H9 (cell line): ENCODE measurements around the gene FAM200B. TPM values are rescaled to one million over a fixed set of nuclear protein-coding genes. Genes with fewer than 3 reads are reported as not detected.

Source experiments
- DNase-seq: peaks from one replicate; pipeline ENCODE4 v3.0.0-alpha.2; 2017
- H2AFZ ChIP-seq: one replicate; pipeline ENCODE4 v1.6.1; 2013; ENCODE audit warnings: mild to moderate bottlenecking, low read length, control low read depth, moderate library complexity
- H2AK5ac ChIP-seq: 2 replicates; pipeline ENCODE4 v1.6.1; 2013; ENCODE audit warnings: low read length, control low read depth, mixed read lengths; ENCODE audit not compliant: insufficient read length
- H2BK120ac ChIP-seq: one replicate; pipeline ENCODE4 v1.6.1; 2013; ENCODE audit warnings: low read depth, mild to moderate bottlenecking, low read length, control low read depth, inconsistent platforms; ENCODE audit not compliant: poor library complexity, severe bottlenecking
- H2BK12ac ChIP-seq: 2 replicates; pipeline ENCODE4 v1.6.1; 2013; ENCODE audit warnings: low read length, control low read depth, mixed read lengths, low read depth; ENCODE audit not compliant: insufficient read length
- H2BK15ac ChIP-seq: 2 replicates; pipeline ENCODE4 v1.6.1; 2013; ENCODE audit warnings: low read depth, low read length, control low read depth
- H2BK20ac ChIP-seq: one replicate; pipeline ENCODE4 v1.6.1; 2013; ENCODE audit warnings: low read depth, mild to moderate bottlenecking, low read length, control low read depth, inconsistent platforms; ENCODE audit not compliant: poor library complexity, severe bottlenecking
- H2BK5ac ChIP-seq: 2 replicates; pipeline ENCODE4 v1.6.1; 2013; ENCODE audit warnings: low read length, control low read depth, mixed read lengths; ENCODE audit not compliant: insufficient read length
- H3K14ac ChIP-seq: 2 replicates; pipeline ENCODE4 v1.6.1; 2013; ENCODE audit warnings: low read length, control low read depth; ENCODE audit not compliant: insufficient read depth
- H3K18ac ChIP-seq: 2 replicates; pipeline ENCODE4 v1.6.1; 2013; ENCODE audit warnings: low read depth, mild to moderate bottlenecking, mixed read lengths, low read length, control low read depth; ENCODE audit not compliant: insufficient read length
- H3K23ac ChIP-seq: 2 replicates; pipeline ENCODE4 v1.6.1; 2013; ENCODE audit warnings: low read length, control low read depth, mixed read lengths, low read depth; ENCODE audit not compliant: insufficient read length
- H3K23me2 ChIP-seq: 2 replicates; pipeline ENCODE4 v1.6.1; 2013; ENCODE audit warnings: low read depth, mild to moderate bottlenecking, mixed read lengths, low read length, control low read depth; ENCODE audit not compliant: insufficient read length, poor library complexity, severe bottlenecking
- H3K27ac ChIP-seq: 2 replicates; pipeline ENCODE4 v1.5.1; 2013; ENCODE audit warnings: low read length, control low read depth, mixed read lengths, low read depth; ENCODE audit not compliant: insufficient read length
- H3K27me3 ChIP-seq: 2 replicates; pipeline ENCODE4 v1.6.1; 2013; ENCODE audit warnings: low read length, control low read depth, inconsistent platforms; ENCODE audit not compliant: insufficient read depth
- H3K4ac ChIP-seq: 2 replicates; pipeline ENCODE4 v1.6.1; 2013; ENCODE audit warnings: low read depth, mild to moderate bottlenecking, control low read depth, inconsistent platforms, low read length, moderate library complexity
- H3K4me1 ChIP-seq: 2 replicates; pipeline ENCODE4 v1.6.1; 2013; ENCODE audit warnings: low read length, control low read depth, inconsistent platforms; ENCODE audit not compliant: insufficient read depth
- H3K4me2 ChIP-seq: 2 replicates; pipeline ENCODE4 v1.6.1; 2013; ENCODE audit warnings: low read length, control low read depth, mixed read lengths; ENCODE audit not compliant: insufficient read length, insufficient read depth
- H3K56ac ChIP-seq: 2 replicates; pipeline ENCODE4 v1.6.1; 2013; ENCODE audit warnings: low read depth, mild to moderate bottlenecking, mixed read lengths, low read length, control low read depth; ENCODE audit not compliant: insufficient read length
- H3K79me1 ChIP-seq: 2 replicates; pipeline ENCODE4 v1.6.1; 2013; ENCODE audit warnings: low read depth, mild to moderate bottlenecking, moderate library complexity, low read length, control low read depth, inconsistent platforms; ENCODE audit not compliant: insufficient read depth, poor library complexity, severe bottlenecking
- H3K79me2 ChIP-seq: 2 replicates; pipeline ENCODE4 v1.6.1; 2013; ENCODE audit warnings: low read length, control low read depth, inconsistent platforms; ENCODE audit not compliant: insufficient read depth
- H3K9ac ChIP-seq: 2 replicates; pipeline ENCODE4 v1.6.1; 2013; ENCODE audit warnings: low read length, control low read depth, mixed read lengths; ENCODE audit not compliant: insufficient read length; ENCODE audit errors: extremely low read depth
- H3K9me3 ChIP-seq: one replicate; pipeline ENCODE4 v1.6.1; 2013; ENCODE audit warnings: low read depth, low read length, inconsistent platforms; ENCODE audit not compliant: control insufficient read depth
- H3T11ph ChIP-seq: one replicate; pipeline ENCODE4 v1.6.1; 2013; ENCODE audit warnings: mild to moderate bottlenecking, low read length, control low read depth, inconsistent platforms
- H4K20me1 ChIP-seq: one replicate; pipeline ENCODE4 v1.6.1; 2013; ENCODE audit not compliant: control insufficient read depth, insufficient read length, insufficient read depth
- H4K5ac ChIP-seq: 2 replicates; pipeline ENCODE4 v1.6.1; 2013; ENCODE audit warnings: low read depth, mild to moderate bottlenecking, mixed read lengths, low read length, control low read depth; ENCODE audit not compliant: insufficient read length
- H4K8ac ChIP-seq: replicated peaks from 2 replicates; pipeline ENCODE4 v1.6.1; 2013; ENCODE audit warnings: low read length, control low read depth, mixed read lengths, low read depth; ENCODE audit not compliant: insufficient read length
- H4K91ac ChIP-seq: 2 replicates; pipeline ENCODE4 v1.6.1; 2013; ENCODE audit warnings: low read depth, mild to moderate bottlenecking, moderate library complexity, mixed read lengths, low read length, control low read depth; ENCODE audit not compliant: insufficient read length
- H3K27ac Mint-ChIP-seq, 3 experiments: 2 replicates in 2 of 3; 3 replicates in 1 of 3; pipeline ENCODE4 v1.8.0; 2020 to 2021; ENCODE audit warnings: mixed read lengths in 3 of 3, mild to moderate bottlenecking in 1 of 3, moderate library complexity in 1 of 3
- H3K27me3 Mint-ChIP-seq: 2 replicates; pipeline ENCODE4 v1.8.0; 2021; ENCODE audit warnings: low read depth, mild to moderate bottlenecking, moderate library complexity, mixed read lengths
- H3K36me3 Mint-ChIP-seq, 3 experiments: 2 replicates in 2 of 3; 3 replicates in 1 of 3; pipeline ENCODE4 v1.8.0; 2020 to 2021; ENCODE audit warnings: low read depth in 3 of 3, mixed read lengths in 3 of 3; ENCODE audit not compliant: insufficient read depth in 1 of 3
- H3K4me1 Mint-ChIP-seq, 2 experiments: 2 replicates each; pipeline ENCODE4 v1.8.0; 2020; ENCODE audit warnings: mixed read lengths in 2 of 2
- H3K4me3 Mint-ChIP-seq, 2 experiments: 2 replicates in 1 of 2; 3 replicates in 1 of 2; pipeline ENCODE4 v1.8.0; 2020 to 2021; ENCODE audit warnings: mild to moderate bottlenecking in 2 of 2, mixed read lengths in 2 of 2, moderate library complexity in 1 of 2
- H3K9me3 Mint-ChIP-seq, 2 experiments: 2 replicates in 1 of 2; 3 replicates in 1 of 2; pipeline ENCODE4 v1.8.0; 2020; ENCODE audit warnings: mild to moderate bottlenecking in 2 of 2, mixed read lengths in 2 of 2, moderate library complexity in 1 of 2
- CTCF ChIP-seq: fragments of 200-600 bp; sonication (generic); conservative IDR thresholded peaks from 3 replicates; pipeline ENCODE4 v1.8.0; 2021; ENCODE audit warnings: antibody characterized with exemption, mild to moderate bottlenecking
- WGBS: extraction: QIAGEN DNeasy Blood & Tissue Kit; methylation state at CpG from one replicate; pipeline ENCODE4 v1.1.7; 2013; ENCODE audit warnings: missing lambda C conversion rate, low lambda C conversion rate, mixed read lengths; ENCODE audit not compliant: insufficient read length; ENCODE audit errors: extremely low coverage; 5-methylcytosine and 5-hydroxymethylcytosine counted together
- total RNA-seq: library from RNA; stranded (reverse); gene quantifications from 2 replicates; pipeline ENCODE4 v1.2.1, GENCODE V29; 2021

FAM200B gene
- total RNA-seq, 1 experiment from 2014 or later = 19.6 TPM

GRCh38 chr4:15692602-15693001 is 11.0 kb downstream of the FAM200B start:
- Mint-ChIP-seq H3K4me3 (no peak overlapping the region), H3K27ac (no peak overlapping the region), H3K36me3 (peaks cover 4 to 21% (median 12%) of the 10 kb centered on the region in 3 experiments; a peak in 5 of 7 replicates), H3K9me3 (peaks cover 5 to 7% of the 10 kb centered on the region in 2 experiments; a peak in 3 of 5 replicates), H3K4me1 (peaks cover 40 to 50% of the 10 kb centered on the region in 2 experiments), H3K27me3 (no peaks in the 10 kb centered on the region)
- Histone ChIP-seq H2BK20ac (no peak overlapping the region), H2AK5ac (no peak overlapping the region), H4K5ac (no peak overlapping the region), H3K14ac (no peak overlapping the region), H3K27ac (no peak overlapping the region), H2AFZ (no peak overlapping the region), H3K23ac (no peak overlapping the region), H4K8ac (no peak overlapping the region), H2BK120ac (no peak overlapping the region), H2BK12ac (no peak overlapping the region), H3K23me2 (no peaks in the 10 kb centered on the region), H2BK5ac (no peak overlapping the region), H2BK15ac (no peak overlapping the region), H3K9me3 (no peaks in the 10 kb centered on the region), H3K79me1 (no peaks in the 10 kb centered on the region), H3T11ph (no peak overlapping the region), H4K91ac (no peak overlapping the region), H3K18ac (no peak overlapping the region), H3K4me2 (no peak overlapping the region), H3K79me2 (no peaks in the 10 kb centered on the region), H3K9ac (no peak overlapping the region), H3K4ac (no peak overlapping the region), H3K56ac (no peak overlapping the region), H4K20me1 (no peaks in the 10 kb centered on the region), H3K4me1 (peaks cover 7% of the 10 kb centered on the region), H3K27me3 (no peaks in the 10 kb centered on the region)
- WGBS = no CpG with 5 or more reads among the region's 2 CpGs
- no peak for TF ChIP-seq CTCF
- DNase-seq = no peak
